Measurements from ENCODE around the gene CBLIF. TPM values are rescaled to one million over a fixed set of nuclear protein-coding genes. Genes with fewer than 3 reads are reported as not detected.

The CBLIF gene
- total and polyA plus RNA-seq, 4 donors: not detected

- Histone ChIP-seq H3K27me3 (ENCODE audit: control insufficient read depth in 4 of 4, insufficient read depth in 4 of 4, low read length in 3 of 4) (no peaks in the 10 kb centered on the region), H3K9ac (ENCODE audit: low read depth in 1 of 2, low read length in 2 of 2) (no peak overlapping the region), H3K9me3 (ENCODE audit: control insufficient read depth in 4 of 4, low read length in 3 of 4) (peaks cover 0 to 4% (median 0%) of the 10 kb centered on the region in 4 donors), H3K27ac (ENCODE audit: low read depth in 1 of 2, low read length in 2 of 2) (no peak overlapping the region), H3K36me3 (ENCODE audit: control insufficient read depth in 4 of 4, insufficient read depth in 3 of 4, low read depth in 1 of 4, low read length in 3 of 4) (no peaks in the 10 kb centered on the region), H3K4me3 (ENCODE audit: low read depth in 1 of 3, low read length in 3 of 3) (no peak overlapping the region), H3K4me1 (ENCODE audit: control insufficient read depth in 4 of 4, insufficient read depth in 4 of 4, low read length in 3 of 4) (no peaks in the 10 kb centered on the region)
- WGBS: 93% methylated on average over 1 of the region's 1 CpG
- no peak for DNase-seq (ENCODE audit: low spot score)
- TF ChIP-seq TAF1 (conservative IDR thresholded peaks at IDR 0.05): no peak
- TF ChIP-seq HNF4G (IDR thresholded peaks at IDR 0.05): no peak
- no peak for TF ChIP-seq HNF4A (conservative IDR thresholded peaks at IDR 0.05)
- TF ChIP-seq EGR1 (IDR thresholded peaks at IDR 0.05; ENCODE audit: low read depth in 2 of 2): no peak
Measured at GRCh38 chr11:59883597-59883996, 38.3 kb upstream of the CBLIF start.

DNA sequence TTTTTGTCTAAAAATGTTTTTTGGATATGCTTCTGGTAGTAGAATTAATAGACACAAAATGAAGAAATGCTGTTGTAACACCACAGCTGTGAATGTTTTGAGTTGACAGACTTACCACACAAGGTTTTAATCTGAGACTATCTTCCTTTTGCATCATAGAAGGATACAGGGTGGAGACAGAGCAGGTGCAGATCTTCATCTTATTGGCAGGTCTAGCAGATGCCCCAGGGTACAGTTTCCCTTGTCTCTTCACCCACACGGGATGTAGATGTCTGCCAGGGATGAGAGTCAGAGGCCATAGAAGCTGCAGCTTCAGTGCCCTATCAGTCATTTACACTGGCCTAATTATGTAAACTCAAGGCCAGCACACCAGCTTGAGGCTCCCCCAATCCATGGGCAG, 34.3 kb upstream of the CBLIF start:
- TF ChIP-seq YY1 (IDR thresholded peaks at IDR 0.05): no peak
- TF ChIP-seq RXRA (IDR thresholded peaks at IDR 0.05): no peak
- TF ChIP-seq, protein P1, sequence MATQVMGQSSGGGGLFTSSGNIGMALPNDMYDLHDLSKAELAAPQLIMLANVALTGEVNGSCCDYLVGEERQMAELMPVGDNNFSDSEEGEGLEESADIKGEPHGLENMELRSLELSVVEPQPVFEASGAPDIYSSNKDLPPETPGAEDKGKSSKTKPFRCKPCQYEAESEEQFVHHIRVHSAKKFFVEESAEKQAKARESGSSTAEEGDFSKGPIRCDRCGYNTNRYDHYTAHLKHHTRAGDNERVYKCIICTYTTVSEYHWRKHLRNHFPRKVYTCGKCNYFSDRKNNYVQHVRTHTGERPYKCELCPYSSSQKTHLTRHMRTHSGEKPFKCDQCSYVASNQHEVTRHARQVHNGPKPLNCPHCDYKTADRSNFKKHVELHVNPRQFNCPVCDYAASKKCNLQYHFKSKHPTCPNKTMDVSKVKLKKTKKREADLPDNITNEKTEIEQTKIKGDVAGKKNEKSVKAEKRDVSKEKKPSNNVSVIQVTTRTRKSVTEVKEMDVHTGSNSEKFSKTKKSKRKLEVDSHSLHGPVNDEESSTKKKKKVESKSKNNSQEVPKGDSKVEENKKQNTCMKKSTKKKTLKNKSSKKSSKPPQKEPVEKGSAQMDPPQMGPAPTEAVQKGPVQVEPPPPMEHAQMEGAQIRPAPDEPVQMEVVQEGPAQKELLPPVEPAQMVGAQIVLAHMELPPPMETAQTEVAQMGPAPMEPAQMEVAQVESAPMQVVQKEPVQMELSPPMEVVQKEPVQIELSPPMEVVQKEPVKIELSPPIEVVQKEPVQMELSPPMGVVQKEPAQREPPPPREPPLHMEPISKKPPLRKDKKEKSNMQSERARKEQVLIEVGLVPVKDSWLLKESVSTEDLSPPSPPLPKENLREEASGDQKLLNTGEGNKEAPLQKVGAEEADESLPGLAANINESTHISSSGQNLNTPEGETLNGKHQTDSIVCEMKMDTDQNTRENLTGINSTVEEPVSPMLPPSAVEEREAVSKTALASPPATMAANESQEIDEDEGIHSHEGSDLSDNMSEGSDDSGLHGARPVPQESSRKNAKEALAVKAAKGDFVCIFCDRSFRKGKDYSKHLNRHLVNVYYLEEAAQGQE (IDR thresholded peaks at IDR 0.05): no peak
- no peak for TF ChIP-seq HNF4G (IDR thresholded peaks at IDR 0.05)
- no peak for TF ChIP-seq FOXA1 (IDR thresholded peaks at IDR 0.05)
- no peak for TF ChIP-seq RAD21 (IDR thresholded peaks at IDR 0.05)
- H3K9me3 ChIP-seq (ENCODE audit: control insufficient read depth in 4 of 4, low read length in 3 of 4): no peaks in the 10 kb centered on the region
- H3K27ac ChIP-seq (ENCODE audit: low read depth in 1 of 2, low read length in 2 of 2): no peak overlapping the region
- H3K4me1 ChIP-seq (ENCODE audit: control insufficient read depth in 4 of 4, insufficient read depth in 4 of 4, low read length in 3 of 4): no peaks in the 10 kb centered on the region
- H3K27me3 ChIP-seq (ENCODE audit: control insufficient read depth in 4 of 4, insufficient read depth in 4 of 4, low read length in 3 of 4): peaks cover 0 to 3% (median 0%) of the 10 kb centered on the region in 4 donors
- H3K36me3 ChIP-seq (ENCODE audit: control insufficient read depth in 4 of 4, insufficient read depth in 3 of 4, low read depth in 1 of 4, low read length in 3 of 4): no peaks in the 10 kb centered on the region
- 71% methylated on average over 1 of the region's 1 CpG for WGBS
- no peak overlapping the region for H3K9ac ChIP-seq (ENCODE audit: low read depth in 1 of 2, low read length in 2 of 2)
- H3K4me3 ChIP-seq (ENCODE audit: low read depth in 1 of 3, low read length in 3 of 3): no peak overlapping the region
- DNase-seq (ENCODE audit: low spot score): no peak

- DNase-seq (ENCODE audit: low spot score): no peak
- WGBS: 71% methylated on average over 5 of the region's 5 CpGs
- Histone ChIP-seq H3K9ac (ENCODE audit: low read depth in 1 of 2, low read length in 2 of 2) (no peak within 1 kb of the TSS), H3K9me3 (ENCODE audit: control insufficient read depth in 4 of 4, low read length in 3 of 4) (no peaks in the 10 kb centered on the region), H3K36me3 (ENCODE audit: control insufficient read depth in 4 of 4, insufficient read depth in 3 of 4, low read depth in 1 of 4, low read length in 3 of 4) (no peaks in the 10 kb centered on the region), H3K27me3 (ENCODE audit: control insufficient read depth in 4 of 4, insufficient read depth in 4 of 4, low read length in 3 of 4) (peaks cover 0 to 3% (median 0%) of the 10 kb centered on the region in 4 donors), H3K27ac (ENCODE audit: low read depth in 1 of 2, low read length in 2 of 2) (no peak within 1 kb of the TSS), H3K4me3 (ENCODE audit: low read depth in 1 of 3, low read length in 3 of 3) (no peak within 1 kb of the TSS), H3K4me1 (ENCODE audit: control insufficient read depth in 4 of 4, insufficient read depth in 4 of 4, low read length in 3 of 4) (no peaks in the 10 kb centered on the region)
- TF ChIP-seq CTCF (IDR thresholded peaks at IDR 0.05; ENCODE audit: low read depth, low read length, missing input control) (no peak), NR2F2 (IDR thresholded peaks at IDR 0.05) (no peak), YY1 (IDR thresholded peaks at IDR 0.05) (no peak), EGR1 (IDR thresholded peaks at IDR 0.05; ENCODE audit: low read depth in 2 of 2) (no peak), FOXA1 (IDR thresholded peaks at IDR 0.05) (no peak), RXRA (IDR thresholded peaks at IDR 0.05) (no peak), HNF4A (conservative IDR thresholded peaks at IDR 0.05) (no peak), RAD21 (IDR thresholded peaks at IDR 0.05) (no peak), TAF1 (conservative IDR thresholded peaks at IDR 0.05) (no peak), GABPA (IDR thresholded peaks at IDR 0.05 in 1 of 2, conservative IDR thresholded peaks at IDR 0.05 in 1 of 2) (no peak), JUND (IDR thresholded peaks at IDR 0.05) (no peak), MAX (IDR thresholded peaks at IDR 0.05) (no peak), FOXA2 (IDR thresholded peaks at IDR 0.05) (no peak), ATF3 (IDR thresholded peaks at IDR 0.05) (no peak)
- TF ChIP-seq, protein P2, sequence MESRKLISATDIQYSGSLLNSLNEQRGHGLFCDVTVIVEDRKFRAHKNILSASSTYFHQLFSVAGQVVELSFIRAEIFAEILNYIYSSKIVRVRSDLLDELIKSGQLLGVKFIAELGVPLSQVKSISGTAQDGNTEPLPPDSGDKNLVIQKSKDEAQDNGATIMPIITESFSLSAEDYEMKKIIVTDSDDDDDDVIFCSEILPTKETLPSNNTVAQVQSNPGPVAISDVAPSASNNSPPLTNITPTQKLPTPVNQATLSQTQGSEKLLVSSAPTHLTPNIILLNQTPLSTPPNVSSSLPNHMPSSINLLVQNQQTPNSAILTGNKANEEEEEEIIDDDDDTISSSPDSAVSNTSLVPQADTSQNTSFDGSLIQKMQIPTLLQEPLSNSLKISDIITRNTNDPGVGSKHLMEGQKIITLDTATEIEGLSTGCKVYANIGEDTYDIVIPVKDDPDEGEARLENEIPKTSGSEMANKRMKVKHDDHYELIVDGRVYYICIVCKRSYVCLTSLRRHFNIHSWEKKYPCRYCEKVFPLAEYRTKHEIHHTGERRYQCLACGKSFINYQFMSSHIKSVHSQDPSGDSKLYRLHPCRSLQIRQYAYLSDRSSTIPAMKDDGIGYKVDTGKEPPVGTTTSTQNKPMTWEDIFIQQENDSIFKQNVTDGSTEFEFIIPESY (IDR thresholded peaks at IDR 0.05): no peak
- TF ChIP-seq, protein P1 (IDR thresholded peaks at IDR 0.05): no peak
Measured at GRCh38 chr11:59878575-59878974, 33.3 kb upstream of the CBLIF start, which contains the start of gene OOSP3. TSS of gene OOSP3 (plus strand) at chr11:59878782. CDS start at chr11:59878809, 27 bp downstream.
